GM12878 (cell line): ENCODE measurements around the gene DGAT2.

ENCODE experiments used
- ASH2L ChIP-seq: fragments of 300-600, 200-600 bp; sonication (generic); IDR thresholded peaks from 2 replicates; pipeline ENCODE4 v1.6.1; 2017; ENCODE audit warnings: low read depth, mild to moderate bottlenecking, borderline replicate concordance
- BHLHE40 ChIP-seq, 2 experiments: fragments of 450-650 bp in 1 of 2; IDR thresholded peaks; 2 replicates each; pipeline ENCODE4 v1.6.1; 2011 to 2017; ENCODE audit warnings: low read depth in 2 of 2, borderline replicate concordance in 1 of 2, improper control_type of control experiment in 1 of 2, low read length in 1 of 2, mild to moderate bottlenecking in 1 of 2
- KDM1A ChIP-seq: fragments of 200-600 bp; sonication (generic); IDR thresholded peaks from 2 replicates; pipeline ENCODE4 v1.6.1; 2016; ENCODE audit warnings: borderline replicate concordance
- NFXL1 ChIP-seq: fragments of 450-650 bp; IDR thresholded peaks from 2 replicates; pipeline ENCODE4 v1.6.1; 2017; ENCODE audit warnings: antibody characterized with exemption, mild to moderate bottlenecking, borderline replicate concordance
- TF ChIP-seq, protein P1 (sequence below), 3 experiments: IDR thresholded peaks in 2 of 3; conservative IDR thresholded peaks in 1 of 3; 2 replicates each; pipeline ENCODE4 v1.5.1; 2011; ENCODE audit warnings: low read depth in 3 of 3, low read length in 3 of 3, mild to moderate bottlenecking in 3 of 3, control low read depth in 2 of 3, moderate library complexity in 2 of 3, inconsistent platforms in 1 of 3, mixed read lengths in 1 of 3; ENCODE audit not compliant: control insufficient read depth in 2 of 3, insufficient read depth in 1 of 3; ENCODE audit errors: extremely low read depth in 1 of 3
- TF ChIP-seq, protein P2 (sequence below): fragments of 450-650 bp; IDR thresholded peaks from 2 replicates; pipeline ENCODE4 v1.6.1; 2018; ENCODE audit warnings: mild to moderate bottlenecking, low read depth, moderate library complexity; ENCODE audit not compliant: partially characterized antibody

DNA sequence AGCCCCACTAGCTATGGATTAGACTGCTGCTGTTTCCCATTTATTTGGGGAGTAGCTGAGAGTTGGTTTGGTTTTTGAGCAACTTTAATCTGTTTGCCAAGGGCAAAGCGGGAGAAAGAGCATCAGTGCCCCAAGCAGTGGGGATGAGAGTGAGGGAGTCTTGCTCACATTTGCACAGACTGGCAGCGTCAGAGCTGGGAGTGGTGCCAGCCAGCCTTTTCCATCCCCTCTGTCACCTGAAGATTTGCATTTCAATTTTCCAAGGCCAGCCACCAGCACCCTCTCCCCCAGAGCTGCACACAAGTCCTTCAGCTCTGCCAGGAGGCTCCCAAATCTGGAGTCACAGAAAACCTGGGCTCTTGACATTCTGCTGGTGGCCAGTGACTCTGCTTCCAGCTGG is 25.4 kb downstream of the DGAT2 start:
- TF ChIP-seq, protein P1, sequence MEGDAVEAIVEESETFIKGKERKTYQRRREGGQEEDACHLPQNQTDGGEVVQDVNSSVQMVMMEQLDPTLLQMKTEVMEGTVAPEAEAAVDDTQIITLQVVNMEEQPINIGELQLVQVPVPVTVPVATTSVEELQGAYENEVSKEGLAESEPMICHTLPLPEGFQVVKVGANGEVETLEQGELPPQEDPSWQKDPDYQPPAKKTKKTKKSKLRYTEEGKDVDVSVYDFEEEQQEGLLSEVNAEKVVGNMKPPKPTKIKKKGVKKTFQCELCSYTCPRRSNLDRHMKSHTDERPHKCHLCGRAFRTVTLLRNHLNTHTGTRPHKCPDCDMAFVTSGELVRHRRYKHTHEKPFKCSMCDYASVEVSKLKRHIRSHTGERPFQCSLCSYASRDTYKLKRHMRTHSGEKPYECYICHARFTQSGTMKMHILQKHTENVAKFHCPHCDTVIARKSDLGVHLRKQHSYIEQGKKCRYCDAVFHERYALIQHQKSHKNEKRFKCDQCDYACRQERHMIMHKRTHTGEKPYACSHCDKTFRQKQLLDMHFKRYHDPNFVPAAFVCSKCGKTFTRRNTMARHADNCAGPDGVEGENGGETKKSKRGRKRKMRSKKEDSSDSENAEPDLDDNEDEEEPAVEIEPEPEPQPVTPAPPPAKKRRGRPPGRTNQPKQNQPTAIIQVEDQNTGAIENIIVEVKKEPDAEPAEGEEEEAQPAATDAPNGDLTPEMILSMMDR (IDR thresholded peaks at IDR 0.05 in 2 of 3, conservative IDR thresholded peaks at IDR 0.05 in 1 of 3; ENCODE audit: control insufficient read depth in 2 of 3, extremely low read depth in 1 of 3, insufficient read depth in 1 of 3, low read depth in 3 of 3, low read length in 3 of 3): no peak
- no peak for TF ChIP-seq ASH2L
- no peak for TF ChIP-seq KDM1A
- TF ChIP-seq BHLHE40 (IDR thresholded peaks at IDR 0.05; ENCODE audit: borderline replicate concordance in 1 of 2, low read depth in 2 of 2, low read length in 1 of 2): no peak
- TF ChIP-seq, protein P2, sequence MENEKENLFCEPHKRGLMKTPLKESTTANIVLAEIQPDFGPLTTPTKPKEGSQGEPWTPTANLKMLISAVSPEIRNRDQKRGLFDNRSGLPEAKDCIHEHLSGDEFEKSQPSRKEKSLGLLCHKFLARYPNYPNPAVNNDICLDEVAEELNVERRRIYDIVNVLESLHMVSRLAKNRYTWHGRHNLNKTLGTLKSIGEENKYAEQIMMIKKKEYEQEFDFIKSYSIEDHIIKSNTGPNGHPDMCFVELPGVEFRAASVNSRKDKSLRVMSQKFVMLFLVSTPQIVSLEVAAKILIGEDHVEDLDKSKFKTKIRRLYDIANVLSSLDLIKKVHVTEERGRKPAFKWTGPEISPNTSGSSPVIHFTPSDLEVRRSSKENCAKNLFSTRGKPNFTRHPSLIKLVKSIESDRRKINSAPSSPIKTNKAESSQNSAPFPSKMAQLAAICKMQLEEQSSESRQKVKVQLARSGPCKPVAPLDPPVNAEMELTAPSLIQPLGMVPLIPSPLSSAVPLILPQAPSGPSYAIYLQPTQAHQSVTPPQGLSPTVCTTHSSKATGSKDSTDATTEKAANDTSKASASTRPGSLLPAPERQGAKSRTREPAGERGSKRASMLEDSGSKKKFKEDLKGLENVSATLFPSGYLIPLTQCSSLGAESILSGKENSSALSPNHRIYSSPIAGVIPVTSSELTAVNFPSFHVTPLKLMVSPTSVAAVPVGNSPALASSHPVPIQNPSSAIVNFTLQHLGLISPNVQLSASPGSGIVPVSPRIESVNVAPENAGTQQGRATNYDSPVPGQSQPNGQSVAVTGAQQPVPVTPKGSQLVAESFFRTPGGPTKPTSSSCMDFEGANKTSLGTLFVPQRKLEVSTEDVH: no peak
- no peak for TF ChIP-seq NFXL1
